Fibroblast of skin of left biceps (primary cell): ENCODE results near the gene PSMG3.

Source experiments
- DNase-seq, 2 experiments: peaks; one replicate each; pipeline ENCODE4 v3.0.0-alpha.2; 2013; ENCODE audit warnings: low read depth in 2 of 2

The PSMG3 gene

DNA sequence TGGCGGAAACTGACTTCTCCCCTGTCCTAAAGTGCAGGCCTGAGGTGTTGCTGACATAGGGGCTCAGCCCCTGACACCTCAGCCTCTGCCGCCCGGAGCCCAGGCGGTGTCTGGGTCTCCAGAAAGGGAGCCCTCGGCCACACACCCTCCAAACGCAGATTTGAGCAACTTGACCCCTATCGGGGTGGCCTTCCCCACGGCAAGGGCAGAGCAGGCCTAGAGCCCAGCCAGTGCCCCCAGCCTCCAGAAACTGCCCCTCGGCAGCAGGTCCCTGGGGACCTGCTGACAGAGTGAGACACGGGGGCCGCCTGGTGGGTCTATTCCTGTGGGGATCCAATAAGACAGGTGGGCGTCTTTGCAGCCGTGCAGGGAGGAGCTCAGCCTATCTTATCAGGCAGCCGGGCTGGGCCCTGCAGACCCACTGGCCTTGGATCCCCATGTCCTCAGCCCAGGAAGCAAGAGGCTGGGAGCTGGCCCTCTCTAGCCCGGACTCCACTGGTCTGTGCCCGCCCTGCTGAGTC lies 24.9 kb downstream of the PSMG3 start:
- no peak for DNase-seq

DNA sequence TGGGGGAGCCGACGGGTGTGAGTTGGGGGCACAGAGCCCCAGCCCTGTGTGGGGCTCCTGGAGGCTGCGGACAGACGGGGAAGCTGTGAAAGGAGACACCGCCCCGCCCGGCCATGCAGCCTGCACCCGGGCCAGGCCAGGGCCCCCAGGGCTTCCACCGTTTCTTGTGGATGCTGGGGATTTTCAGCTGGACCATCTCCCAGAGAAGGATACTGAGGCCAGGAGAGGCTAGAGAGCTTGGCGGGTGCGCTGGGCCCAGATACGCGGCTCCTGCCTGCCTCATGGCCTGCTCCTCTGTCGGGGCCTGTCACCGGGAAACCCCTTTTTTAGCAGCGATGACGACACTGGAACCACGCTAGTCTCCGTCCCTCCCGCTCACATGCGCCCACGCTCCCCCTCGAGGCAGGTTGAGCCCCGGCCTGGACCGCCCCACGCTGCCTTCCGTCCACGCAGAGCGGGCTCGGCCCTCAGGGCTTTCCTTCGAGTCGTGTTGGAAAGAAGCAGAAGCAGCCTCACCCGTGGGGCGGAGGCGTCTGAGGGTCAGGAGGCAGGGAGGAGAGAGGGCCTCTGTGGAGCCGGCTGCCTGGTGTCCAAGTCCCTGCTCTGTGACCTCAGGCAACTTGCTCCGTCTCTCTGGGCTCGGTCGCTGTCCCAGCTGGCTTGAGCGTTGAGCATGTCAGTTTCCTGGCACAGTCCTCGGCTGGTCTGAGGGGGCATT lies 25.5 kb downstream of the PSMG3 start:
- no peak for DNase-seq

DNA sequence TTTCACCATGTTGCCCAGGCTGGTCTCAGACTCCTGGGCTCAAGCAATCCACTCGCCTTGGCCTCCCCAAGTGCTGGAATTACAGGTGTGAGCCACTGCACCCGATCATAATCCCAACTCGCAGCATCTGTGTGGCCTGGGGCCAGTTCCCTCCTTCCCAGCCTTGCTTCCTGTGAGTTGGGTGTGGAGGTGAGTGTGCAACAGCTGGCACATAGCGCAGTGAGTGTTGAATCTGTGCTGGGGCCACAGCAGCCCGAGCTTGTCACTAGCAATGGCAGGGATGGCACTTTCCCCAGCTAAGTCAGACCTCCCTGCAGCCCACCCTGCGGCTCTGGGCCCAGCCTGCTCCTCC lies 26.0 kb downstream of the PSMG3 start:
- DNase-seq = no peak

DNA sequence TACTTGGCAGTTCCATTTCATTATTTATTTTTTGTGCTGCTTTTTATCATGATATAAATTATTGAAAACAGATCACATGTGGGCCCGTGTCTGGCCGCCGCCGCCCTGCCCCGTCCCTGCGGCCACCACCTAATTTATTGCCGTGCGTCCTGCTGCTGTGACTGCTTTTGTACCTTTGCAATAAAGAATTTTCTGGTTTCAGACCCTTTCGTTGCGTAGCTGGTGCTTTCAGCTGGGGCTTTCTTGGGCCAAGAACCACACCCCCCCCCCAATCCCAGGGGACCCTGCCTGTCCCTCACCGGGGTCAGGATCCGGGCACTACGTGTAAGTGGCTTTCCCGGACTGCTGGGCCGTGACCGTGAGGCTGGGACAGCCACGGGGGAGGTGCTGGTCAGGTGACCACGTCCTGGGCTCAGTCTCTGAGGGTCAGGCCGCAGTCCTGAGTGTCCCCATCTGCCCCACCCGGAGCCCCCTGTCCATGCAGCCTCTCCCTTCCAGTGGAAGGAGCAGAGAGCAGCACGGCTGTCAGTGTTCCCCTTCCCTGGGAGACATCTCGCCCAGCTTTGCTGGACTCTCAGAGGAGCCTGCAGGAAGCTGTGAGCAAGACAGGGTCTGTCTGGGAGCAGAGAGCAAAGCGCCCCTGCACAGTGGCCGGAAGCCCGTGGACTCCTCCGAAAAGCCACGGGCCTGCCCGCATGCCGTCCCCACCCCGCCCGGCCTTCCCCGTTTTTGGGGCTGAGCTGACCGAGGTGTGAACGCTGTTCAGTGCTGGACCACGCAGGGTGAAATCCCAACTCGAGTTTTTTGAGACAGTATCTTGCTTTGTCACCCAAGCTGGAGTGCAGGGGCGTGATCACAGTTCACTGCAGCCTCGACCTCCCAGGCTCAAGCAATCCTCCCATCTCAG lies 26.7 kb downstream of the PSMG3 start:
- no peak for DNase-seq

DNA sequence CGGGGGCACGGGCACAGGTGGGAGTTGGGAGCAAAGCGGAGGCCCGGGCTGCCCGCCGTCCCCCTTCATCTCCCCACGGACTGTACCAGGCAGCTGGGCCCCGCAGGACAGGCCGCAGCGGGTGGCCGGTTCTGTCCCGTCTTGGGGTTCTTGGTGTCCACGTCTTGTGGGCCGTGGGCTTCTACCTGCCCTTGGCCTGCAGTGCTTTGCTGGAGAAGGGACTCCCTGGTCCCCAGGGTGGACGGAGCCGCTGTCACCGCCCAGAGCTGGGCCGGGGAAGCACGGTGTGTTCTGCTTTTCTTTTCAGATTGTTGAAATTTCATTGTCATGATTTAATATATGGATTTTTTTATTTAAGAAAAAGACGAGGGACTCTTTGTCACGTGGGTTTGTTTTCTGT lies 27.5 kb downstream of the PSMG3 start:
- DNase-seq = no peak

DNA sequence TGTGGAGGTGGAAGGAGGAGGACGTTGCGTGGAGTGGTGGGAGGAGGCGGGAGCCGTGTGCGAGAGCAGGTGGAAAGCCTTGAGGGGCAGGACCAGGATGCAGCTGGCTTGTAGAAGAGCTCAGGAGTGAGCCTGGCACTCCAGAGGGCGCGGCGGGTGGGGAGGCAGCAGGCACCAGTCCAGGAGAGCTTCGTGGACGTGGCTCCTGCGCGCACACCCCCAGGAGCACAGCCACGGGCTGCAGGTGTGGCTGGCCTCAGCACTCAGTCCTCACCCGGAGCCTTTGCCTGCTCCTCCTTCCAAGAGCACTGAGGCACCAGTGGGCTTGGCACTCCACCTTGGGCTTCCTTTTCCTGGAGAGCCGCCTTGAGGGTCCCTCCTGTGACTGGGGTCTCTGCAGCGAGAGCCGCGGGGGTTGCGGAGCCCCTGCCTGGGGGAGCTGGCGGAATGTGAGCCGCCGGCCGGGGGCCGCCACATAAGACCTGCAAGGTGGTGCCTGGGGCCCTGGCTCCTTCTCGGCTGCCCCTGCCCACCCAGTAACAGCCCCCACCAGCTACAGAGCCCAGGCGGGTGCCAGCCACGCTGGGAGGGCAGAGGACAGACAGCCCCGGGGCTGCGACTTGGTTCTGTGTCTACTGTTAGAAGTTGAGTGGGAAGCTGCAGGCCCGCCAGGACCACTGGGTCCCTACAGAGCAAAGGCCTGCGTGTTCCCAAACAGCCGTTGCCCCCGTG lies 28.2 kb downstream of the PSMG3 start:
- no peak for DNase-seq

DNA sequence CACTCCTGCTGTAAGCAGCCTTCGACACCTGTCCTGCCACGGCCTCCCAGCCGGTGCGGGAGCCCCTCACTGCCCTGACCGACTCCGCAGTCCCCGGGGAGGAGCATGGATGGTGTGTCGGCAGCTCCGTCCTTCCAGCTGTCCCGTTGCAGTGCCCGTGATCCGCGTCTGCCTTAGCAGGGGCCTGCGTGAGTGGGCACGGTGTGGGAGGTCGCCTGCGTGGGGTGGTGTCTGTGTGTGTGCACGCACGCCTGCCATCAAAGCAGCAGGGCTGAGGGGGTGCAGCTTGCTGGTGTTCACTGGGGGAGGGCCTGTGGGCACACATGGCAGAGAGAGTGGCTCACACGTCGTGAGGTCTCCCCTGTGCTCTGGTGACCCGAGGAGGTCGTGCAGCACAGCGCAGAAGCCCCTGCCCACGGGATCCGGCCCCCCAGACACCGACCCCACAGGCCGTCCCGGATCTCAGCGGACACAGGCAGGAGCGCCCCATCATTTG lies 29.0 kb downstream of the PSMG3 start:
- no peak for DNase-seq

DNA sequence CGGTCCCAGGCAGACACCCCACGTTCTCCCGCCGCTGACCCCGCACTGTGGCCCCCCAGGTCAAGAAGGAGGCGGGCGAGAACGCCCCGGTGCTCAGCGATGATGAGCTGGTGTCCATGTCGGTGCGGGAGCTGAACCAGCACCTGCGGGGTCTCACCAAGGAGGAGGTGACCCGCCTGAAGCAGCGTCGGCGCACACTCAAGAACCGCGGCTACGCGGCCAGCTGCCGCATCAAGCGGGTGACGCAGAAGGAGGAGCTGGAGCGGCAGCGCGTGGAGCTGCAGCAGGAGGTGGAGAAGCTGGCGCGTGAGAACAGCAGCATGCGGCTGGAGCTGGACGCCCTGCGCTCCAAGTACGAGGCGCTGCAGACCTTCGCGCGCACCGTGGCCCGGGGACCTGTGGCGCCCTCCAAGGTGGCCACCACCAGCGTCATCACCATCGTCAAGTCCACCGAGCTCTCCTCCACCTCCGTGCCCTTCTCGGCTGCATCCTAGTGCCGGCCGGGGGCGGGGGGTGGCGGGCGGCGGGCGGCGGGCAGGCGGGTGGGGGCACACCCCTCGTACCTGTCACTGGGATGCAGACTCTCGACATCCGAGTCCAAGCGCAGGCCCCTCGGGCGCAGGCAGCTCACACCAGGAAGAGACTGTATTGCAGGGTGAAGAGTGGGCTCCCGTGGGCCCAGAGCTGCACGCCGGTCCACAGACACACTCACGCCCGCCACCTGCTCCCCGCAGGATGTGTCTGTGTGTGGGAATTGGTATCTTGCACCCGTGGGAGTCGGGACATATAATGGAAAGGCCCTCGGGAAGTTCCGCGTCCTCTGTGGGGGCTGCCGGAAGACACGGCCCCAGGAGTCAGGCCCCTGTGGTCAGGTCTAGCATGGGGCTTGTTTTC lies 29.7 kb downstream of the PSMG3 start:
- DNase-seq = no peak

DNA sequence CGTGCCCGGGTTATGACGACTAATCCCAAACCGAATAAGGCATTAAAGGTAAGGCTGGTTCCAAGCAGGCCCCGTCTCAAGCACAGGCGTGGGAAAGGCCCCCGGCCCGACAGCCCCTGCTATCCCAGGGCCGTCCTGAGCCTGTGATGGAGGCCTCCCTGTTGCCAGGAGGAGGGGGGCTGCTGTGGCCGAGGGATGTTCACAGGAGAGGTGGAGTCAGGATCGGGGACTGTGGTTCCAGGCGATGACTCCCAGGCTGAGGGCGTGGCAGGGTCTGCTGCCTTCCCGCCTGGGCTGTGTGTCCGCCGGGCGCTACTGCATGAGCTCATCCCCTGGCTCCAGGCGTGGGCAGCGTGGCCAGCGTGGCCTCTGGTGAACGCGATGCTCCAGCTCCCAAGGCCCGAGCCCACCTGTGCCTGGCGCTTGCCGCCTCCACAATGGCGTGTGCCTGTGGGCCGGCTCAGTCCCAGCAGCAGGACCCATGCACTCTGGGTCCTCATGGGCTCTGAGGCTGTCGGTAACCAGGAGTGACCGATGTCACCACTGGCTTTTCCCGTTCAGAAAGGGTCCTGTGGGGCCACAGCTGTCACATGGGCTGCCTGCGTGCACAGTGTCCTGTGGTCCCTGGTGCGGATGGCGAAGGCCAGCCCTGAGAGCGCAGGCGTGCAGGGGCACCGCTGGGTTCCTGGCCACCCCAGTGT lies 30.5 kb downstream of the PSMG3 start:
- DNase-seq = no peak

DNA sequence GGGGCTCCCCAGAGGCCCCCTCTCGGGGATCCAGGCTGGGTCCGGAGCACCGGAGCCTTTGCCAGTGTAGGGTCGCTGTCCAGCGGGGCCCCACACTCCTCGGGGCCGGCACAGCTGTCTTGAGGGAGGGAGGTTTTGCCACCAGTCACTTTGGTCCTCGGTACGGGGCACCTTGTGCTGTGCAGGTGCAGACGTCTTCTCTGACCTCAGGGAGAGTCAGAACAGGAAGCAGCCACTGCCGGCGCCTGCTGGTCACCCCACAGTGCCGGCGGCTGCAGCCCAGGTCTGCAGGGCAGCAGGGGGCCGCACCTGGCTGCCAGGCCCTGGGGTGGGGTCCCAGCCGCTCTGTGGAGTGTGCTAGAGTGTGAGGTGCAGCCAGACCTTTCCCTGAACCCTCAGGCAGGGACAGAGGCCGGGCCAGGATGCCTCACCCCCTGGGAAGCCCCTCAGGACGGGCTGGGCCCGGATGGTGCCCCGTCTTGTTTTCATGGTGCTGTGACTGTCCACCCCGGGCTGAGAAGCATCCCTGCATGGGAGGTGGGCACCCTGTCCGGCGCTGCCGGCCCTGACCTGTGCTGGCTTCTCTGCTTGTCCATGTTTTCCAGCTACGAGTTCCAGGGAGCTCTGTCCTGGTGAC lies 31.2 kb downstream of the PSMG3 start:
- no peak for DNase-seq

DNA sequence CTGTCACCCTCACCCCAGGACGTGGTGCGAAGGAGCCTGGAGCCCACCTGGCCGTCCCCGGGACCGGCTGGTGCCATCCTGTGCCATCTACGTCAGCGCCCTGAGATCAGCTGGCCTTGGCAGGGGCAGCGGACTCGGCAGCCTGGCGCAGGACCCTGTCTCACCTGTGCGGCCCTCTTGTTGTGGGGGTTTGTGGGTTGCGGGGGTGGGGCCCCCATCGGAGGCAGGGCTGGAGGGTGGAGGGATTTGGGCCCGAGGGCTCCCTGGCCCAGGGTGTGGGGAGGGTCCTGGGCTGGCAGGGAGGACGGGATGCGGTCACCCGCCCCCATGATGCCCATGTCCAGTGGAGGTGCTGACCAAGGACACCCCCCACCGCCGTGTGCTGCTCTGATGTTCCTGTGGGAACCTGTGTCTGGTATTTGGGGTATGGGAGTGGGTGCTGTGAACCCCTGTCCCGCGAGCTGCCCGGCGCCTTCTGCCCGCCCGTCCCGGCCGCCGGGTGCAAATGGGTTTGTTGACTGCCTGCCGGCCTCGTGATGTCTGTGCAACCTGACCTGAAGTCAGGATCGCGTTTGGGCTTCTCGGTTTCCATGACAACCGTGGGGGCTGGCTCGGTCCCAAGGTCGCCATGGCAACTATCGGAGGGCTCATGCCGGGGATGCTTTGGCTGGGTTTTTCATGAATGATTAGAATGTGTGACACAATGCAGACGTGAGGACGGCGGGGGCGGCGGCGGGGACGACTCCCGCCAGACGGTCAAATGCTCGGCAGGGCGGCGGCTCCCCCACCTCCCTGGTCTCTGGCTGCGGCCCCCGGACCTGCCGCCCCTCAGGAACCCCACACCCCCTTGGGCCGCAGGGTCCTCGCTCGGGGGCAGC lies 32.1 kb downstream of the PSMG3 start:
- DNase-seq = peak; percentile 84 to 85

DNA sequence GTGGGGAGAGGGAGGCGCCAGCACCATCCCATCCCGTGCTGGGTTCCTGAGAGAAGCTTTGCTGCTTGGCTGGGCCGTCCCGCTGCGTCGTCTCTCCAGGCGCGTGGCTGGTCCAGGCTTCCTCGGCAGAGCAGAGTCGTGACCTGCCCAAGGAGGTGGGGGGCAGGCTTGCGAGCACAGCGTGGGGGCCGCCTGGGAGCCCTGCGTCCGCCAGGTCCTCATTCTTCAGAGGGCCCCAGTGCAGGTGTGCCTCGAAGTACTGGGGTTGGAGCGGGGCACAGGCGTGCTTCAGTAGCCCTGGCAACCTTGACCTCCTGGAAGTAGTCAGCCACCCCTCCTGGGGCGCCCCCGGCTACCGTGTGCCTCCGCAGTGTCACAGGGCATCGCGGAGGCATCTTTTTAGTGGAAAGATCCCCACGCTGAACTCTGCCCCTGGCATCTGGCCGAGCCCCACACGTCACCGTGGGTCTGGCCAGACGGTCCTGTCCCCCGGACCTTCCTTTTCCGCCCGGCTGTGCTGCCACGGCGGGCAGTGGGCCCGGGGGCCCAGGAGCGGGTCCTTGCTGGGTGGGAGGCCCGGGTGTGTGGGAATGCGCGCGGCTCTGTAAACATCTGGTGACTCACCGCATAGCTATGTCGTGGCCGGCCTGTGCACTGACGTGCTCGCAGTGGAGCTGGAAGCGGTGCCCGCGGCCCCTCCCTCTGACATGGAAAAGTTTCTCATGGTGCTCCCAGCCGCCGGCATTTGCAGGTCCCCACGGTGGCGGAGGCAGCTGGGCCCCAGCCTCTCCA lies 32.9 kb downstream of the PSMG3 start:
- peak; percentile 93 to 94 for DNase-seq

DNA sequence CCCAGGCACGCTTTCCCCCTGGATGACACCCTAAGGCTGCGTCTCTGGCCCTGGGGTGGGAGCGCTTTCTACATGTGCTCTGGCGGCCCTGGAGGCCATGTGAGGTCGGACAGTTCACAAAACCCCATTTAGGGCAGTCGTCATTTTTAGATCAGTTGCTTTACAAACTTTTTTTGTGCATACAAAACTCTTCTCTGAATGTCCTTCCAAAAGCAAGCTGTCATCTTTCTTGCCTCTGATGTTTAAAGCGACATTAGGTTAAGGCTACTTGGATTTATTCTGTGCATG lies 33.4 kb downstream of the PSMG3 start:
- no peak for DNase-seq

DNA sequence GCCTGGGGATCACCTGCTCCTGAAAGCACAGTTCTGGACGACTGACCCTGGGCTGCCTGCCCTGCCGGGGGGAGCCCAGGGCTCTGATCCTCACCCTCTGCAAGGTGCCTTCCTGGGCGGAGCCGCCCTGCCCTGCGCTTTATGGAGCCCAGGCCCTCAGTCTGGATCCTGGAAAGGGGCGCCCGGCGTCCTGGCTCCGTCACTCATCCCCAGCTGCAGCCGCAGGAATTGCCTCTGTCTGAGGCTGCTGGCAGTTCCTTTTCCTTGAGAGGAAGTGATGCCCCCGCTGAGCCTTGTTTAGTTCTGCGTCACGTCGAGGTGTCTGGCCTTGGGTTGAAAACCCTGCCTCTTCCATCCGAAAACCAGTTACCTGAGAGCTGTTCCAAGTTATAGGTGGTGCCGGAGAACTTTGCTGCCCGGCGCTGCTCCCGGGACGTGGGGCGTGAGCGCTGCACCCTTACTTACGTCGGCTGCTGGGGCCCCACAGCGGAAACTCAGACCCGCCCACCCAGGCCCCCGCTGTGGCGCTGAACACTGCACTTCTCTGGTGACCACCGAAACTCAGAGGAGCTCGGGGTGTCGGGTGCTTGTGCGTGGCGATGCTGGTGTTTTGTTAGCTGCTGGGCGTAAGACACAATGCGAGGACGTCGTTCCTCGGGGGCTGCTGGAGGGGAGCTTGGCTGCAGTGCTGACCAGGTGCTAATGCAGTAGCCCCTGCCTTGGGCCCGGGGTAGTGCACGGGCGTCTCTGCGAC lies 34.0 kb downstream of the PSMG3 start:
- DNase-seq = no peak

DNA sequence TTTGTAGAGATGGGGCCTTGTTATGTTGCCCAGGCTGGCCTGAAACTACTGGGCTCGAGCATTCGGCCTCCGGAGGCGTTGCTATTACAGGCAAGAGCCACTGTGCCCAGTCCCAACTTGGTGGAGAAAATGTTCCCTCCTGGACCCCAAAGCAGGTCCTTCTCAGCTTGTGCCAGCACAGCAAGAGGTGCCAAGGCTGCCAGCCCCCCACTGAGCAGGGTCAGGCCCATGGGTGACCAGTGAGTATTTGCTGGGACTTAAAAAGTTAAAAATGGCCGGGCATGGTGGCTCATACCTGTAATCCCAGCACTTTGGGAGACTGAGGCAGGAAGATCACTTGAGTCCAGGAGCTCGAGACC lies 34.8 kb downstream of the PSMG3 start:
- DNase-seq = no peak

DNA sequence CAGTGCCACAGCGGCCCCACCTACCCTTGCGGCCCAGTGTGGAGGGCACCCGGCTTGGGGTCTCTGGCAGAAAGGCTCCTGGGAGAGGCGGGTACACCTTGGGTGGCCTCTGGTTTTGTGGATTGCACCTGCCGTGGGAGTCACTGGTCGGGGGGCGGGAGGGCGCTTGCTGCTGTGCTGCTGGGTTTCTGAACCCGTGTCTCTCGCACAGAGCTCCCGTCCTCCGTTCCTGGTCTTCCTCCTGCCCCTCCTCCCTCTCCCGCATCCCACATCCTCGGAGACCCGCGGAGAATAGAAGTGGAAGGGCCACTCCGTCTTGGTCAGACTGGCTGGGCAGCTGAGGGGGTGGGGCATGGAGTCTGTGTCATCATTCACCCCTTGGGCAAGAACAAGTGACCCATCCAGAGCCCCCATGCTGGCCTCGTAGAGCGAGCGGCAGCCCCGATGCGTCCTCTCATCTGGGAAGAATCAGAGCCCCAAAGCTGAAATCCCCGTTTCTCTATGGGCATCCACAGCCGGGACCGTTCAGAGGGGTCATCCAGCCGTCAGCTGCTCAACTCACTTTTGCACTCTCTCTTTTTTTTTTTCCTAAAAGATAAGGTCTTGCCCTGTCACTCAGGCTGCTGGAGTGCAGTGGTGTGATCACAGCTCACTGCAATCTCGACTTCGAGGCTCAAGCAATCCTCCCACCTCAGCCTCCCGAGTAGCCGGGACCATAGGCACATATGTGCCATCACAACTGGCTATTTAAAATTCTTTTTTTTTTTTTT lies 35.3 kb downstream of the PSMG3 start:
- no peak for DNase-seq
